ENCODE data around the gene NRSN2. TPM values are rescaled to one million over a fixed set of nuclear protein-coding genes. Genes with fewer than 3 reads are reported as not detected.
A peak's percentile ranks its signal among the peaks of the same experiment; 100 is the strongest.

NRSN2 gene
- total RNA-seq, 4 donors from 2014 or later = 3.7 to 13.8 (median 7.2) TPM

- no peak overlapping the region for H3K4me3 ChIP-seq
- no peak overlapping the region for H3K27ac ChIP-seq
- peaks cover 25 to 39% (median 32%) of the 10 kb centered on the region in 3 donors for H3K4me1 ChIP-seq
- no peak for DNase-seq
- H3K36me3 ChIP-seq = no peaks in the 10 kb centered on the region
- intact Hi-C loops (cut with DNase I) = no loop called here
- no peaks in the 10 kb centered on the region for H3K9me3 ChIP-seq
- WGBS, 2 donors = 33 to 57% methylated on average over 12 to 13 of the region's 13 CpGs
- no peak for TF ChIP-seq CTCF (IDR thresholded peaks at IDR 0.05)
- no peak for TF ChIP-seq POLR2A (IDR thresholded peaks at IDR 0.05)
- peaks cover 0 to 9% (median 0%) of the 10 kb centered on the region in 4 donors for H3K27me3 ChIP-seq
Observed at GRCh38 chr20:301886-302848, 44.7 kb upstream of the NRSN2 start.

- H3K9me3 ChIP-seq = no peaks in the 10 kb centered on the region
- H3K36me3 ChIP-seq = no peaks in the 10 kb centered on the region
- intact Hi-C loops (cut with DNase I) = no loop called here
- no peak for TF ChIP-seq CTCF (IDR thresholded peaks at IDR 0.05)
- TF ChIP-seq POLR2A (IDR thresholded peaks at IDR 0.05) = no peak
- DNase-seq = no peak
- no peak overlapping the region for H3K27ac ChIP-seq
- WGBS, 2 donors = 70 to 79% methylated on average over 7 to 9 of the region's 11 CpGs
- H3K4me3 ChIP-seq = no peak overlapping the region
- peaks cover 23 to 37% (median 26%) of the 10 kb centered on the region in 3 donors for H3K4me1 ChIP-seq
- peaks cover 0 to 20% (median 0%) of the 10 kb centered on the region in 4 donors for H3K27me3 ChIP-seq
Observed at GRCh38 chr20:305745-306144, 41.2 kb upstream of the NRSN2 start.

GRCh38 chr20:308427-309038 is 38.4 kb upstream of the NRSN2 start:
- peaks cover 11 to 41% (median 16%) of the 10 kb centered on the region in 3 donors for H3K4me1 ChIP-seq
- 45 to 63% methylated on average over 5 to 6 of the region's 7 CpGs for WGBS, 2 donors
- TF ChIP-seq POLR2A (IDR thresholded peaks at IDR 0.05) = no peak
- no peak for TF ChIP-seq CTCF (IDR thresholded peaks at IDR 0.05)

GRCh38 chr20:309306-309840 is 37.5 kb upstream of the NRSN2 start:
- DNase-seq = no peak

More at GRCh38 chr20:308427-309038, 38.4 kb upstream of the NRSN2 start:
- H3K9me3 ChIP-seq = no peaks in the 10 kb centered on the region
- intact Hi-C loops (cut with DNase I) = no loop called here
- DNase-seq = no peak
- H3K27ac ChIP-seq = peak overlapping the region; percentile 48 to 88 (median 81)
- no peaks in the 10 kb centered on the region for H3K36me3 ChIP-seq
- peaks cover 0 to 20% (median 0%) of the 10 kb centered on the region in 4 donors for H3K27me3 ChIP-seq
- no peak overlapping the region for H3K4me3 ChIP-seq

More at GRCh38 chr20:309306-309840, 37.5 kb upstream of the NRSN2 start:
- Histone ChIP-seq H3K4me1 (peaks cover 11 to 41% (median 16%) of the 10 kb centered on the region in 3 donors), H3K9me3 (no peaks in the 10 kb centered on the region), H3K27ac (peak overlapping the region; percentile 39 to 88 (median 81)), H3K27me3 (peaks cover 0 to 20% (median 0%) of the 10 kb centered on the region in 4 donors), H3K4me3 (peak overlapping the region in 3 of 4 donors; percentile 46 to 67 (median 47)), H3K36me3 (no peaks in the 10 kb centered on the region)
- TF ChIP-seq POLR2A (IDR thresholded peaks at IDR 0.05) = no peak
- TF ChIP-seq CTCF (IDR thresholded peaks at IDR 0.05) = no peak
- intact Hi-C loops (cut with DNase I) = no loop called here
- WGBS, 2 donors = 20 to 30% methylated on average over 6 of the region's 6 CpGs
